ENCODE data around the gene OR1N2. TPM values are rescaled to one million over a fixed set of nuclear protein-coding genes. Genes with fewer than 3 reads are reported as not detected.

Gene OR1N2
- total and polyA plus RNA-seq, 2 of the 4 experiments (the other 2 are of a cell fraction), result not detected

- no peak overlapping the region for H3K27ac ChIP-seq (ENCODE audit: insufficient read depth, low read length)
- intact Hi-C loops (cut with micrococcal nuclease), result no loop called here
- no CpG with 5 or more reads among the region's 5 CpGs for WGBS, 2 experiments (ENCODE audit: extremely low coverage in 2 of 2, insufficient read length in 1 of 2)
Measured at GRCh38 chr9:122579874-122580273, 27.0 kb downstream of the OR1N2 start.

More at GRCh38 chr9:122579874-122580273, 27.0 kb downstream of the OR1N2 start:
- DNase-seq (no peak), ATAC-seq (ENCODE audit: low read depth) (no peak; the same call in 1 of the 2 replicates)
- Histone ChIP-seq H2BK120ac (ENCODE audit: low read depth, low read length) (no peak overlapping the region), H3K9me1 (ENCODE audit: insufficient read depth, low read length) (no peaks in the 10 kb centered on the region), H3K4ac (ENCODE audit: low read depth, low read length) (no peak overlapping the region), H4K8ac (ENCODE audit: low read depth in 2 of 2, low read length in 2 of 2) (no peak overlapping the region), H3K4me2 (ENCODE audit: low read depth, low read length) (no peak overlapping the region), H3K4me1 (ENCODE audit: control insufficient read depth, insufficient read depth, low read length) (no peaks in the 10 kb centered on the region), H3K56ac (ENCODE audit: extremely low read depth, insufficient read depth, low read length) (no peak overlapping the region), H3K36me3 (ENCODE audit: control insufficient read depth, insufficient read depth, low read length) (no peaks in the 10 kb centered on the region), H3K9ac (ENCODE audit: low read depth, low read length) (no peak overlapping the region), H3K23ac (ENCODE audit: low read depth, low read length) (no peak overlapping the region), H2BK15ac (ENCODE audit: low read depth, low read length) (no peak overlapping the region), H2AK5ac (ENCODE audit: low read depth, low read length) (no peak overlapping the region), H2BK5ac (ENCODE audit: low read depth, low read length, poor library complexity, severe bottlenecking) (no peak overlapping the region), H4K5ac (ENCODE audit: low read depth, low read length) (no peak overlapping the region), H3K79me1 (ENCODE audit: low read depth in 1 of 2, low read length in 2 of 2) (no peaks in the 10 kb centered on the region), H2AK9ac (replicated peaks; ENCODE audit: low read depth, low read length, poor library complexity) (no peak overlapping the region), H3K14ac (replicated peaks; ENCODE audit: low read depth, low read length) (no peak overlapping the region), H3K9me3 (ENCODE audit: control insufficient read depth, insufficient read depth, low read length) (no peaks in the 10 kb centered on the region), H2BK20ac (ENCODE audit: low read depth, low read length) (no peak overlapping the region), H4K91ac (ENCODE audit: insufficient read depth, low read depth, low read length) (no peak overlapping the region), H4K20me1 (ENCODE audit: insufficient read depth, low read length) (no peaks in the 10 kb centered on the region), H3K4me3 (ENCODE audit: insufficient read depth, low read depth, low read length) (no peak overlapping the region), H2AFZ (replicated peaks; ENCODE audit: low read length, poor library complexity) (no peak overlapping the region), H3K18ac (ENCODE audit: low read depth, low read length) (no peak overlapping the region), H3K27me3 (ENCODE audit: control insufficient read depth, insufficient read depth, low read length) (no peaks in the 10 kb centered on the region)
- in situ Hi-C loops (cut with MboI; ENCODE audit: low sequenced_read_pairs) (no loop called here), dilution Hi-C loops (cut with HindIII; ENCODE audit: low sequenced_read_pairs, unreplicated experiment) (no loop called here)
- TF ChIP-seq BHLHE40 (IDR thresholded peaks at IDR 0.05; ENCODE audit: low read depth, low read length), result no peak
- no peak for TF ChIP-seq SMC3 (IDR thresholded peaks at IDR 0.05; ENCODE audit: low read depth, low read length)
- TF ChIP-seq MXI1 (IDR thresholded peaks at IDR 0.05; ENCODE audit: borderline replicate concordance, low read depth, low read length), result no peak
- POLR2A ChIA-PET (ENCODE audit: unreplicated experiment), result no interaction called here
- CTCF ChIA-PET, result no interaction called here
- no TSS peak for BruUV-seq (replicated peaks)
